OCI-LY1 (cell line): ENCODE data around the gene ZBTB45.

Experiments used
- H2AFZ ChIP-seq: fragments of 200-600 bp; sonication (generic), shearing (Covaris generic); 2 replicates; pipeline ENCODE4 v1.6.0; 2014; ENCODE audit warnings: antibody characterized with exemption, mild to moderate bottlenecking, low read length
- H3F3A ChIP-seq: fragments of 200-600 bp; sonication (generic), shearing (Covaris generic); 2 replicates; pipeline ENCODE4 v1.6.0; 2014; ENCODE audit warnings: mild to moderate bottlenecking, antibody characterized with exemption, low read length, moderate library complexity; ENCODE audit not compliant: insufficient read depth
- H3K27ac ChIP-seq: fragments of 200-600 bp; sonication (generic); 2 replicates; pipeline ENCODE4 v1.5.1; 2014; ENCODE audit warnings: low read length, mixed run types, mild to moderate bottlenecking, low read depth; ENCODE audit not compliant: poor library complexity, severe bottlenecking
- H3K27me3 ChIP-seq: fragments of 200-600 bp; sonication (generic); 2 replicates; pipeline ENCODE4 v1.6.0; 2014; ENCODE audit warnings: antibody characterized with exemption, mild to moderate bottlenecking, low read length, moderate library complexity; ENCODE audit not compliant: insufficient read depth
- H3K36me3 ChIP-seq: fragments of 200-600 bp; sonication (generic); 2 replicates; pipeline ENCODE4 v1.6.1; 2014; ENCODE audit warnings: mild to moderate bottlenecking, antibody characterized with exemption, low read length, moderate library complexity, mixed read lengths; ENCODE audit not compliant: insufficient read depth
- H3K4me1 ChIP-seq: fragments of 200-600 bp; sonication (generic); 2 replicates; pipeline ENCODE4 v1.5.1; 2014; ENCODE audit warnings: mild to moderate bottlenecking, low read length, moderate library complexity; ENCODE audit not compliant: insufficient read depth, severe bottlenecking
- H3K4me2 ChIP-seq: fragments of 200-600 bp; sonication (generic), shearing (Covaris generic); 2 replicates; pipeline ENCODE4 v1.6.1; 2014; ENCODE audit warnings: low read length
- H3K4me3 ChIP-seq: fragments of 200-600 bp; sonication (generic); 2 replicates; pipeline ENCODE4 v1.5.1; 2014; ENCODE audit warnings: low read length, low read depth, mild to moderate bottlenecking, mixed read lengths; ENCODE audit not compliant: poor library complexity, severe bottlenecking
- H3K79me2 ChIP-seq: fragments of 200-600 bp; shearing (Covaris generic); 2 replicates; pipeline ENCODE4 v1.6.1; 2016; ENCODE audit warnings: mixed run types, low read length, mixed read lengths; ENCODE audit not compliant: insufficient read depth
- H3K9ac ChIP-seq: fragments of 200-600 bp; sonication (generic), shearing (Covaris generic); 2 replicates; pipeline ENCODE4 v1.6.1; 2014; ENCODE audit warnings: mild to moderate bottlenecking, low read length, mixed read lengths
- H3K9me2 ChIP-seq: fragments of 200-600 bp; sonication (generic), shearing (Covaris generic); 2 replicates; pipeline ENCODE4 v1.6.1; 2014; ENCODE audit warnings: low read depth, mild to moderate bottlenecking, low read length, mixed read lengths
- H3K9me3 ChIP-seq: fragments of 200-600 bp; shearing (Covaris generic); 2 replicates; pipeline ENCODE4 v1.6.1; 2014; ENCODE audit warnings: low read length, mixed read lengths
- H4K20me1 ChIP-seq: fragments of 200-600 bp; sonication (generic), shearing (Covaris generic); 2 replicates; pipeline ENCODE4 v1.6.0; 2016; ENCODE audit warnings: mild to moderate bottlenecking, low read length; ENCODE audit not compliant: insufficient read depth
- EZH2 ChIP-seq: fragments of 200-600 bp; sonication (generic), shearing (Covaris generic); IDR thresholded peaks from 2 replicates; pipeline ENCODE4 v1.8.0; 2017; ENCODE audit warnings: borderline replicate concordance, mixed run types, mild to moderate bottlenecking, antibody characterized with exemption, low read length, moderate library complexity, mixed read lengths
- TF ChIP-seq, protein P1 (sequence below): fragments of 200-600 bp; sonication (generic), shearing (Covaris generic); IDR thresholded peaks from 2 replicates; pipeline ENCODE4 v1.5.1; 2017; ENCODE audit warnings: mild to moderate bottlenecking, antibody characterized with exemption, low read length, moderate library complexity, mixed read lengths

The ZBTB45 gene

DNA sequence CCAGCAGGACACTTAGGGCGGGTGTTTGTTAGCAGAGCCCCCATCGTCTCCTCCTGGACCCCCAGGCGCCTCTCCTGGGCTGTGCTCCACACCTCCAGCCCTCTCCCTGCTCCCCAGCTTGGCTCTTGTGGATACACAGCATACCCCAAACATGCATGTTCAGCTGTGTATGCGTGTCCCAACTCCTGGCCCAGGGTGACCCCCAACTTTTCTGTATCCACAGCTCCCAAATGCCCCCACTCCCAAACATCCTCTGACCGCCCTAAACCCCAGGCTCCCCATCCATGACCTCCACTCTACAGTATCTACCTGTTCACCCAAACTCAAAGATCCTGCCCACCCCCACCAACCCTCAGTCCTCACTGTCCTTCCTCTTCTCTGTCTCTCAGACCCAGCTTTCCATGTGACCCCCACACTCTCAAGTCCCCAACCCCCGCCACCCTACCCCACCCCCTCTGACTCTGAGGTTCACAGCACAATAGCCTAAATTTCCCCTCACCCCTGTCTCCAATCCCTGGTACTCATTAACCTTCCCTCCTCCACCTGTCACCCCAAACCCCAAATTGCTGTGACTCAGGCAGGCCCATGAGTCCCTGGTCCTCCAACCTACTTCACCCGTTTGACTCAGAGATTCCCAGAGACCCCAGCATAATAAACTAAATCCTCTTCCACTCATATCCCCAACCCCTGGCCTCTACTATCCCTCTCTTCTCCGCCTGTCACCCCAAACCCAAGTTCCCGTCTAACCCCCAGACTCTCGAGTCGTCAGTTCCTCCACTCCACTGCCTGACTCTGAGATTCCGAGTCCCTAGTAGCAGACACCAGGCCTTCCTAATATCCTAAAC, 37.8 kb upstream of the ZBTB45 start:
- Histone ChIP-seq H2AFZ (no peak overlapping the region), H3K9me3 (no peaks in the 10 kb centered on the region), H3K27ac (peak overlapping the region; percentile 93), H3F3A (peaks cover 17% of the 10 kb centered on the region), H3K27me3 (no peaks in the 10 kb centered on the region), H3K79me2 (peaks cover 19% of the 10 kb centered on the region), H3K4me2 (peak overlapping the region; percentile 88), H3K4me1 (peaks cover 66% of the 10 kb centered on the region), H3K4me3 (peak overlapping the region; percentile 91), H3K36me3 (peaks cover 32% of the 10 kb centered on the region; the same call in 1 of the 2 replicates), H4K20me1 (no peaks in the 10 kb centered on the region), H3K9ac (peak overlapping the region; percentile 97), H3K9me2 (no peaks in the 10 kb centered on the region)
- no peak for TF ChIP-seq EZH2
- TF ChIP-seq, protein P1, sequence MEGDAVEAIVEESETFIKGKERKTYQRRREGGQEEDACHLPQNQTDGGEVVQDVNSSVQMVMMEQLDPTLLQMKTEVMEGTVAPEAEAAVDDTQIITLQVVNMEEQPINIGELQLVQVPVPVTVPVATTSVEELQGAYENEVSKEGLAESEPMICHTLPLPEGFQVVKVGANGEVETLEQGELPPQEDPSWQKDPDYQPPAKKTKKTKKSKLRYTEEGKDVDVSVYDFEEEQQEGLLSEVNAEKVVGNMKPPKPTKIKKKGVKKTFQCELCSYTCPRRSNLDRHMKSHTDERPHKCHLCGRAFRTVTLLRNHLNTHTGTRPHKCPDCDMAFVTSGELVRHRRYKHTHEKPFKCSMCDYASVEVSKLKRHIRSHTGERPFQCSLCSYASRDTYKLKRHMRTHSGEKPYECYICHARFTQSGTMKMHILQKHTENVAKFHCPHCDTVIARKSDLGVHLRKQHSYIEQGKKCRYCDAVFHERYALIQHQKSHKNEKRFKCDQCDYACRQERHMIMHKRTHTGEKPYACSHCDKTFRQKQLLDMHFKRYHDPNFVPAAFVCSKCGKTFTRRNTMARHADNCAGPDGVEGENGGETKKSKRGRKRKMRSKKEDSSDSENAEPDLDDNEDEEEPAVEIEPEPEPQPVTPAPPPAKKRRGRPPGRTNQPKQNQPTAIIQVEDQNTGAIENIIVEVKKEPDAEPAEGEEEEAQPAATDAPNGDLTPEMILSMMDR = no peak

DNA sequence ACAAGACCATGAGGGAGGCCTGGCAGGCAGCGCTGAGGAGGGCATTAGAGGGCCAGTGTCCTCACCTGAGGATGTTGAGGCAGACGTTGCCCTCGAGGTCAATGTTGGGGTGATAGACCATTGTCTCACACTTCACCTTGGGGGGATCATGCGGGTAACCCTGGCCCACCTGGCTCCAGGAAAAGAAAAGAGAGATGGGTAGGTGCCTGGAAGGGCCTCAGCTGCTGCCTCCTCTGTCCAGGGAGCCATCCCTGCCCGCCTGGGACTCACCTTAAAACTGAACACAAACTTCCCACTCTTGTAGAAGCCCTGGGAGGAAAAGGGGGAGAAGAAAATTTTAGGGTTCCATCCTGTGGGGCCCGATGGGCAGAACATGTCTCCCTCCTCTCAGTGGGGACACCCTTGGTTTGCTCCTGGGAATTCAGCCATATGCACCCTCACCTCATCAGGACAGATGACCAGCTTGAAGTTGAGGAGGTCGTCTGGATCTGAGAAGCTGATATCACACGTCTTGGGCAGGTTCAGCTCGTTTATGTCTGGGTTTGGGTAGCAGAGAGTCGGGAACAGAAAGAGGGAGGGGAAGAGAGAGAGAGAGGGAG, 37.1 kb upstream of the ZBTB45 start:
- H3K36me3 ChIP-seq = peaks cover 39% of the 10 kb centered on the region
- no peaks in the 10 kb centered on the region for H3K9me2 ChIP-seq
- TF ChIP-seq EZH2 = no peak
- TF ChIP-seq, protein P1 = no peak
- no peak overlapping the region for H2AFZ ChIP-seq
- H3K27me3 ChIP-seq = no peaks in the 10 kb centered on the region
- H3K9me3 ChIP-seq = no peaks in the 10 kb centered on the region
- H3K9ac ChIP-seq = peak overlapping the region; percentile 97
- no peaks in the 10 kb centered on the region for H4K20me1 ChIP-seq
- peak overlapping the region; percentile 88 for H3K4me2 ChIP-seq
- peaks cover 19% of the 10 kb centered on the region for H3K79me2 ChIP-seq
- H3F3A ChIP-seq = peaks cover 20% of the 10 kb centered on the region
- H3K4me3 ChIP-seq = peak overlapping the region; percentile 91
- H3K4me1 ChIP-seq = peaks cover 58% of the 10 kb centered on the region
- H3K27ac ChIP-seq = peak overlapping the region; percentile 93

DNA sequence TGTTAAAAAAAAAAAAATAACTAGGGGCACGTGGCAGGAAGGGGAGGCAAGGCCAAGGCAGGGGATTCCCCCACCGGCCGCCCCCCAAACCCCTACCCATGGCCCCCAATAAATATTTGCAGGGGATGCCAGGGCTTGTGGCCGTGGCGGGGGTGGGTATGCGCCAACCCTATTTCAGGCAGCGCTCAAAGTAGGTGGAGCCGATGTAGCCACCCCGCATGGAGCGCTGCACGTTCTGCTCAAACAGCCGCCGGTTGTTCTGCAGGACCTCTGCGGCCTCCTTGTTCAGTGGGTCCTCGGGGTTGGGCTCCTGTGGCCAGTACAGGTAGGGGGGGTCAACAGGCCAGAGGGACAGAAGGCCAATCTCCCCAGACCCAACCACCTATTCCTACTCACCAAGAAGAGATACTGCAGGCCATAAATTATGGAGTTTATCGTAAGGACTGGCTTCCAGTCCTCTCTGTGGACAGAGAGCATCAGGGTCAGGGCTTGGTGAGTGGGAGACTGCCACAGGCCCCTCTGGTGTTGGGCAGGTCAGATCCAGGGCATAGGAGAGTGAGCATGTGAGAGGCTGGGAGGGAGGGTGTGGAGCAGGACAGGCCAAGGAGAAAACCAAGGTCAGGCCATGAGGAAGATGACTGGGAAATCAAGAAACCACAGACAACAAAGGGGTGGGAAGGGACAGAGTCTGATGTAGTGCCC, 36.5 kb upstream of the ZBTB45 start:
- H3K36me3 ChIP-seq = peaks cover 45% of the 10 kb centered on the region
- peak overlapping the region; percentile 88 for H3K4me2 ChIP-seq
- H4K20me1 ChIP-seq = no peaks in the 10 kb centered on the region
- H2AFZ ChIP-seq = no peak overlapping the region
- H3K4me1 ChIP-seq = peaks cover 52% of the 10 kb centered on the region
- peak overlapping the region; percentile 97; the same call in 1 of the 2 replicates for H3K9ac ChIP-seq
- no peaks in the 10 kb centered on the region for H3K27me3 ChIP-seq
- H3K9me2 ChIP-seq = no peaks in the 10 kb centered on the region
- TF ChIP-seq, protein P1 = no peak
- no peak for TF ChIP-seq EZH2
- peaks cover 19% of the 10 kb centered on the region for H3K79me2 ChIP-seq
- peak overlapping the region; percentile 91 for H3K4me3 ChIP-seq
- H3F3A ChIP-seq = peaks cover 17% of the 10 kb centered on the region
- peak overlapping the region; percentile 93 for H3K27ac ChIP-seq
- H3K9me3 ChIP-seq = no peaks in the 10 kb centered on the region
